ENCODE data around the gene UBN2. TPM values are rescaled to one million over a fixed set of nuclear protein-coding genes. Genes with fewer than 3 reads are reported as not detected.

Gene UBN2
- total and polyA plus RNA-seq, 10 of the 15 experiments (the other 5 are each of a cell fraction or from before 2014, with no cell fraction given), result 0.27 to 8.5 (median 2.5) TPM

GRCh38 chr7:139249179-139249810, 18.3 kb downstream of the UBN2 start (continued):
- TF ChIP-seq ZNF384 (IDR thresholded peaks at IDR 0.05; ENCODE audit: borderline replicate concordance, low read depth, low read length), result no peak
- TF ChIP-seq BCL3 (IDR thresholded peaks at IDR 0.05; ENCODE audit: borderline replicate concordance, insufficient read depth, low read depth, low read length, poor library complexity, severe bottlenecking), result no peak
- no peak for TF ChIP-seq ZNF24 (IDR thresholded peaks at IDR 0.05)
- TF ChIP-seq CHD1 (IDR thresholded peaks at IDR 0.05; ENCODE audit: low read depth, low read length), result no peak
- no peak for TF ChIP-seq MYB (IDR thresholded peaks at IDR 0.05; ENCODE audit: borderline replicate concordance, low read depth, low read length)
- TF ChIP-seq RCOR1 (conservative IDR thresholded peaks at IDR 0.05; ENCODE audit: low read depth, low read length), result no peak
- no peak for TF ChIP-seq KLF5 (IDR thresholded peaks at IDR 0.05; ENCODE audit: partially characterized antibody)

GRCh38 chr7:139252451-139252850, 21.4 kb downstream of the UBN2 start:
- ATAC-seq, result no peak
- Histone ChIP-seq H3K27ac (ENCODE audit: control insufficient read depth, insufficient read depth) (no peak overlapping the region), H3K4me2 (ENCODE audit: control insufficient read depth, insufficient read depth) (no peak overlapping the region), H3K4me3 (no peak overlapping the region), H4K20me1 (ENCODE audit: control insufficient read depth, insufficient read depth) (no peaks in the 10 kb centered on the region), H3K9me3 (replicated peaks; ENCODE audit: control insufficient read depth, insufficient read depth, low read length) (no peaks in the 10 kb centered on the region), H2AFZ (ENCODE audit: control insufficient read depth, low read depth, low read length) (no peak overlapping the region), H3K79me2 (ENCODE audit: control insufficient read depth, insufficient read depth, low read length) (no peaks in the 10 kb centered on the region), H3K4me1 (ENCODE audit: control insufficient read depth, insufficient read depth, low read length) (no peaks in the 10 kb centered on the region), H3K9ac (ENCODE audit: control insufficient read depth, insufficient read depth, low read length) (no peak overlapping the region), H3K27me3 (replicated peaks in 1 of 2; ENCODE audit: control insufficient read depth in 2 of 2, insufficient read depth in 2 of 2, low read length in 1 of 2) (no peaks in the 10 kb centered on the region), H3K36me3 (ENCODE audit: control insufficient read depth in 2 of 2, insufficient read depth in 2 of 2, low read length in 1 of 2) (peaks cover 0 to 19% of the 10 kb centered on the region in 2 experiments; a peak in 2 of 4 replicates)
- in situ Hi-C loops (cut with MboI) (no loop called here), intact Hi-C loops (cut with micrococcal nuclease; ENCODE audit: unreplicated experiment) (no loop called here)
- ChIA-PET RAD21 (ENCODE audit: unreplicated experiment) (no interaction called here), SMC1A (ENCODE audit: uncharacterized antibody, unreplicated experiment) (no interaction called here), CTCF (no interaction called here), POLR2A (no interaction called here)
- no peak for TF ChIP-seq NR2F1 (conservative IDR thresholded peaks at IDR 0.05)
- WGBS (ENCODE audit: insufficient coverage, insufficient replicate concordance, low lambda C conversion rate, missing lambda C conversion rate), result 91% methylated on average over 3 of the region's 3 CpGs
- DNase-seq (ENCODE audit: low read depth, low spot score), result no peak
- BruUV-seq (replicated peaks), result no TSS peak
- FAIRE-seq, result no peak
